Measurements from ENCODE around the gene PGBD4.
A peak's percentile ranks its signal among the peaks of the same experiment; 100 is the strongest.

PGBD4 gene

DNA sequence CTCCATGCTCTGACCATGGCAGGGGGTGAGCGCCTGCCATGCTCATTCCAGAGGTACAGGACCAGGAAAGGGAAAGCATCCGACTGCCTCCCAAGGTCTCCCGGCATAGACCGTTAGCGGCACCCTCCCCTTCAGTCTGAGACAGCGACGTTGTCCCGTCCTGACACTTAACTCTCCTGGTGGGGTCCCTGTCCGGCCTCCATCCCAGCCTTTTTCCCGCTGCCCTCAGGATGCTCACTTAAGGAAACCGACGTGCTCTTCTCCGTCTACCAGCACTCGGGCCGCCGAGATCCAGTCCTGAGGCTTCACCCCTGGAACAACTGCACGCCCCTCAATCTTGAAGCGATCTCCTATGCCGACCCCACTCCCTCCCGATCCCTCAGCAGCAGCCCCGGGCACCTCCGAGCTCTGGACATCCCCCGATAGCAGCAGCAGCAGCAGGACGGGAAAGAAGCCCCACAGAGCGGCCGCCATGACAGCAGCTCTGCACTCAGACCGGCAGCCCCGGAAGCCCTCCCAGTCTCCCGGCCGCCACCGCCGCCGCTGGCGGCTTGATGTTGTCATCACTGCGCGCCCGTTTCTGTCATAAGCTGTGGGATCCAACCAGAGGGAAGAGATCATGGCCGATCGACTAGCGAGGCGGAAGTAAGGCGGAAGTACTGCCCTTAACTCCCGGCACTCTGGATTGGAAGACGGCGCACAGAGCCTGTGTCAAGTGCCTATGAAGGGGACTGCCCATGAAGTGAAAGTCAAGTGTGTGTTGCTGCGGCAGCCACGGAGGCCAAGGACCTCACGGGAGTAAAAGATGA, at the start of gene PGBD4, which contains the start of gene EMC7:
Gene PGBD4 (plus strand): TSS at position 718 of the 809 bp plus-strand sequence. CDS start 449 bp downstream, outside the sequence.
Gene EMC7 (minus strand): TSS at position 497 of the 809 bp plus-strand sequence. CDS start 23 bp downstream, at position 474.
- DNase-seq = peak; percentile 99

DNA sequence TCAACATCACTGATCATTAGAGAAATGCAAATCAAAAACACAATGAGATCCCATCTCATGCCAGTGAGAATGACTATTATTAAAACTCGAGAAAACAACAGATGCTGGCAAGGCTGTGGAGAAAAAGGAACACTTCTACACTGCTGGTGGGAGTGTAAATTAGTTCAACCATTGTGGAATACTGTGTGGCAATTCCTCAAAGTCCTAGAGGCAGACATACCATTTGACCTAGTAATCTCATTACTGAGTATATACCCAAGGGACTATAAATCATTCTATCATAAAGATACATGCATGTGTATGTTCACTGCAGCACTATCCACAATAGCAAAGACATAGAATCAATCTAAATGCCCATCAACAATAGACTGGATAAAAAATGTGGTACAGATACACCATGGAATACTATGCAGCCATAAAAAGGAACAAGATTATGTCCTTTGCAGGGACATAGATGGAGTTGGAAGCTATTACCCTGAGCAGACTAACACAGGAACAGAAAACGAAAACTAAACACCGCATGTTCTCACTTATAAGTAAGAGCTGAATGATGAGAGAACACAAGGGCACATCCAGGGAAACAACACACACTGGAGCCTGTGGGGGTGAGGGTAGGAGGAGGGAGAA, 47.7 kb upstream of the PGBD4 start:
- DNase-seq = no peak

DNA sequence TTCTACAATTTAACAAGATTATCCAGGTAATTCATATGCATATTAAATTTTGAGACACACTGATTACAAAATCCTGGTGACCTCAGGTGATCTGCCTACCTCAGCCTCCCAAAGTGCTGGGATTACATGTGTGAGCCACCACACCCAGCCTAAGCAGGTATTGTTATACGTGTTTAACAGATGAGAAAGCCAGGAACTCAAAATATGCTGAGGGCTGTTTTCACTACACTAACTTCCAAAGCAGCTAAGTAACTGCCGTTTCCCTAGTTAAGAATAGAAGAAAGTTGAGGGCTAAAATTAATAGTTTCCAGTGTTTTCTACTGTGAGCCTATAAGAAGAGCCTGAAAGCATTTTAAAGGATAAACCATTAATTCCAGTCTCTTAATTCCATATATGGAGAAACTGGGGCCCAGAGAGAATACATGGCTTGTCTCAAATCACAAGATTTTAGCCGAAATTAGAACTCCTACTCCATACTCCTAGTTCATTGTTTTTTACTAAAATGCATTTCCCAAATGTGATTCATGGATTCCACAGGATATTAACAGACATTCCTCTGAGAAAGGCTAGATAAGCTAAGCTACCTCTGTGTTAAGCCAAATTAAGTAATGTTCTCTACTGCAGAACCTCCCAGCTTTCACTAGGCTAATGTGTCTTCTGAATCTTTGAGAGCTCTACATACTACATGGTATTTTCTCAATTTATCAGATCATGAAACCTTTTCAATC, 45.9 kb upstream of the PGBD4 start:
- DNase-seq = no peak

DNA sequence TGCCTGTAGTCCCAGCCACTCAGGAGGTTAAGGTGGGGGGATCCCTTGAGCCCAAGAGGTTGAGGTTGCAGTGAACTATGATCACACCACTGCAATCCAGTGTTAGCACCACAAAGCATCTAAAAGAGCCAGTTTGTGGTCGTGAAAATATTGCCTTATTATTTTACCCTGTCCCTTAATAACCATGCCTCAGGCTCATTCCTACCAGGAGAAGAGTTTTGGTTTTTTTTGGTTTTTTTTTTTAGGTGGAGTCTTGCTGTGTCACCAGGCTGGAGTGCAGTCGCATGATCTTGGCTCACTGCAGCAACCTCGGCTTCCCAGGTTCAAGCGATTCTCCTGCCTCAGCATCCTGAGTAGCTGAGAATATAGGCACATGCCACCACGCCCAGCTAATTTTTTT, 45.0 kb upstream of the PGBD4 start:
- DNase-seq = no peak

DNA sequence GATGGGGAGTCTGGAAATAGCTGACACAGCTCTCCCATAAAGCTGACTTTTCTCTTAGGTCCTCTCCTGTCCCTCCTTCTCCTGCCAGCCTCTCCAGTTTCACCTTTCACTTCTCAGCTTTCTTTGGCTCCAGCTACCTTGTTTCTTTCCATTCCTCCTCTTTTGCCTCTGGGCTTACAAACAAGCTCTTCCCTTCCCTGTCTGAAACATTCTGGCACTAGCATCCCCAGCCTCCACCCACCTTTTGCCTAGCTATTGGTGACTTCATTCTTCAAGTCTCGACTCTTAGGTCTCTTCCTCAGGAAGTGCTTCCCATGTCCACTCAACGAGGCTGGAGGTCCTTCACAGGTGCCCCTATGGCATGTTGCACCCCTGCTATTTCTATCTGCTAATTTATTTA, 42.4 kb upstream of the PGBD4 start:
- DNase-seq = no peak

DNA sequence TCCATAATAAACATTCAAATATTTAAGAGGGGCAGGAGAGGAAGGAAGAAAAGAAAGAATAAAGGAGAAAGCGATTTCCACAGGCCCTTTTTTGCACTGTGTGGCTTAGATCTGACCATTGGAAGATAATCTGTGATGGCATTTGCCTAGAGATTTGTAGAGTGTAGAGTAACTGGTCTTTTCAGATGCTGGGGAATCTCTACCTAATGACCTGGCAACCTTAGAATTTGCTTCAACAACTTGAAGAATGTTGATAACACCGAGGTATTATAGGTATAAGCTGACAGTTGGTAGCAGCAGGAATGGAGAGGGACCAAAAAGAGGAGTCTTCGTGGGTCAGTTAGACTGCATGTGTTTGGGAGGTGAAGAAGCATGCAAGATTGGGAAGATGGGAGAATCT, 41.9 kb upstream of the PGBD4 start:
- DNase-seq = no peak

DNA sequence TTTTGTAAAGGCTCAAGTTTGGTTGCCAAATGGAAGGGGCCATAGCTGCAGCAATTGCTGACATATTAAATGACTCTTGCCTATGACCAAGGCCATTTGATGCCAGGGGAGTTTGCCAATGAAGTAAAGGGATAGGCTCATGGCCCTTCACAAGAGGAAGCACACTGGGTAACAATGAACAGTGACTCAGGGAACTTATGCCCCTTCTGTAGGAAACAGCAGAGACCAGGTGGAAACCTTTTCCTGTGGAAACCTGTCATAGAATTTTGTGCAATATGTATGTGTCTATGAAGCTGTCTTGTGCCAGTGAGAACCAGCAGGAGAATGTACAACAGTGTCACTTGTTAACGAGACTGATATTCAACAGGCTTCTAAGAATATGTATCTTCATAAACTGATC, 37.4 kb upstream of the PGBD4 start:
- no peak for DNase-seq

DNA sequence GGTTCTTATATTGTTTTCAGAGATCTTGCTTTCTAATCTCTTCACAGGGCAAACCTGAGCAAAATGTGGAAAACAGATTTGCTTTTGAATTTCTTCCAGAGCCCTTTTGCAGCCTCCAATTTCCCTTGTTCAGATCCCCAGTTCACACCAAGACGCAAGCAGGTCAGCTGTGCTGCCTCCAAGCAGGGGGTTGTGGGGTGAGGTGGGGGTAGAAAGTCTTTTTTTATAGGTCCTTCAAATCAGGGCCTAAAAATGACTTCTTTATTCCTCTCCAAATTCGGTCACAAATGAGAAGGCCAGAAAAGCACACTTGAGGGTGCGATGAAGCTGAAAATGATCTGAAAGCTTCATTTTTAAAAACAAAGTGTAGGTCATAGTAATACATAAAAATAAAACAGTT, 36.6 kb upstream of the PGBD4 start:
- DNase-seq = no peak

DNA sequence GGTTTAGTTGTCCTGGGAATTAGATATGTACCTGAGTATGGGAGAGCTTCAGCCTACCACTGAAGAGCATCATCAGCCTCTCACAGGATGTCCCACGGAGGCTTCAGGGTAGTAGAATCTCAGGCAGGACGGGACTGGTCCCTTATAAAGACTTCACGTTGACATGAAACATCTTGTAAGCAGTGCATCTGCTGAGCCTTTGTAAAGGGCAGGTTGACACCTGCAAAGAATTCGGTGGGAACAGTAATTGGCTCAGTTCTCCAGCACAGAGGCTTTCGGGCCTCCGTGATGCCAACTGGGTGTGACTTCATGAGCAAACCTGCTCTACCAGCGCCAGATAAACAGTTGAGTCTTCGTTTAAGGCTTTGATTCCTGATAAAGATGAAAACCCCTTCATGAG, 35.9 kb upstream of the PGBD4 start:
- no peak for DNase-seq

DNA sequence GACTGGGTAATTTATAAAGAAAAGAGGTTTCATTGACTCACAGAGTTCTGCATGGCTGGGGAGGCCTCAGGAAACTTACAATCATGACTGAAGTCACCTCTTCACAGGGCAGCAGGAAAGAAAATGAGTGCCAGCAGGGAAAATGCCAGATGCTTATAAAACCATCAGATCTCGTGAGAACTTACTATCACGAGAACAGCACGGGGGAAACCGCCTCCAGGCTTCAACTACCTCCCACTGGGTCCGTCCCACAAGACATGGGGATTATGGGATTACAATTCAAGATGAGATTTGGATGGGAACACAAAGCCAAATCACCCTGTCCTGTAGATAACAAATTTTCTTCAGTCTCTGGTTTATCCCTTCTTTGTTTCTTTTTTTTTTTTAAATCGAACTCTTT, 31.9 kb upstream of the PGBD4 start:
- no peak for DNase-seq

DNA sequence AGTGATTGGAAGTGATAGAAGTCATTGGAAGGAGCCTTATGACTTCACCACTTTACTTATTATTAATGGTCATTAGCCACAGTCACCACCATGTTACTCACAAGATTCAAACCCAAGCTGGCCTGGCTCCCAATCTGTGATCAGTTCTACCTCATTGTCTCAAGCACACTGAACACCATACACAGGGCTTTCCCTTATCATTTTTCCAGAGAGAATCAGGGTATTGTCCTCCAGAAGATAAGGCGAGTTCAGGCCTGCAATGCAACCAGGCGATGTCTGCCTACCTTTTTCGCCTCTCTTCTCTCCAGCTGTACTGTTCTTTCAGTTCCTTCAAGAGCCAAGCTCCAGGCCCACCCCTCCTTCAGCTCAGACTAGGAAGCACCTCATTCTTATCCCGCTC, 25.1 kb upstream of the PGBD4 start:
- DNase-seq = no peak

DNA sequence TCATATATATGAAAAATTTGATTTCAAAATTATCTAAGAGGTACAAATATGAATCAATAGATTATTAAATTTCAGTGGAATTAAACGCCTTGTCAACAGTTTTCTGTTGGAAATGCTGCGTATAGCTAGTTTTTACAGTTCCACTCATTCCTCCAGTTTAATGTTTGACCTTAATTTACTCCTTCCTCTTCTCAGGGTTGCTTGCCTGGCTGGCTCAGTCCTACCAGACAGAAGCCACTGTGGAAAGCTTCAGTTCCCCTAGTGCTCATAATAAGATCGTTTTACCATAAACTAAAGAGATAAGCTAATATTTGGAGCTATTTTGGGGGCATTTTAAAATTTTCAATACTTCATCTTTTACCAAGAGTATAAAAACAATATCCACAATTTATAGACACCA, 23.0 kb upstream of the PGBD4 start:
- no peak for DNase-seq

DNA sequence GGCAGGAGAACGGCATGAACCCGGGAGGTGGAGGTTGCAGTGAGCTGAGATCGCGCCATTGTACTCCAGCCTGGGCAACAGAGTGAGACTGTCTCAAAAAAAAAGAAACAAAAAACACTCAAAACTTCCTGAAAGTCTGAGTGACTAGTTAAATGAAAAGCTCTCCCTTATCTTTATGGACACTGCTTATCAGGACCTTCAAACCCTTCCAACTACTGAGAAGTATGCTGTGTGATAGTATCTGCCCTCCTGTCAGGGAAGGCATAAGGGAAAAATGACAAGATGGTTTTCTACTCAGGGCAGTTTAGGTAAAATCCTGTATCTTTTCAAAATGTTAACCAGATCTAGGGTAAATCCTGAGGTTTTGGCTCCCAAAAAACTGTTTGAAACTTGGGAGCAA, 22.0 kb upstream of the PGBD4 start:
- no peak for DNase-seq

DNA sequence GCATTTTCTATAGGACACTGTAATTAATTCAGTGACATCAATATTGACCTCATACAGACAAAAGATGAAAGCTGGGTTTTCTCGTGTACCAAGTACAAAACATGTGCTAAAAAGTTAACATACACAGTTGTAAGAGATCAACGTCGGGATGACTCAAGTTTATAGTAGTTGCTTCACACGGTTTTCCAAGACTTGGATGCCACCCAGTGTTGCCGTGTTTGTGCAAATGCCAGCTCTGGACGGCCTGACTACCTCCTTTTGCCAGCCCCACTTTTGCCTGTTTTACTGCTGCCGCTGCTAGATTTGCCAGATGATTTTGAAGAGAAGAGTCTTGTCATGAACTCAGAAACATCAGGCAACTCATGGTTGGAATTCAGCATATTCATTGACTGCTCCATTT, 17.8 kb upstream of the PGBD4 start:
- DNase-seq = no peak

DNA sequence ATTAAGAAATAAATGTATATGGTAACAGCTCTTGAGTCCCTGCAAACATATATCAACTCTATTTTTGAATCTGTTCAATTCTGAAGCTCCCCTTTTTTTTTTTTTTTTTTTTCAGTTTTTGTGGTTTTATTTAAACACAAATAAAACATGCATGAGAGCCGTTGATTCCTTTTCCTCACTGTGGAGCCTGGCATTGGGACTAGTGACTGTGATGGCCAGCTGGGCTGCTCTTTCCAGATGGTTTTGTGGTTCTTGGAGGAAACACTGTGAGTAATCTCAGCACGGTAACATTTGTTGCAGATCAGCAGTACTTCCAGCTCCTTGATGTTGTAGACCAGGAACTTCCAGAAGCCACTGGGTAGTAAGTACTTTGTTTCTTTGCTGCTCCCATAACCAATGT, 16.1 kb upstream of the PGBD4 start:
- no peak for DNase-seq

DNA sequence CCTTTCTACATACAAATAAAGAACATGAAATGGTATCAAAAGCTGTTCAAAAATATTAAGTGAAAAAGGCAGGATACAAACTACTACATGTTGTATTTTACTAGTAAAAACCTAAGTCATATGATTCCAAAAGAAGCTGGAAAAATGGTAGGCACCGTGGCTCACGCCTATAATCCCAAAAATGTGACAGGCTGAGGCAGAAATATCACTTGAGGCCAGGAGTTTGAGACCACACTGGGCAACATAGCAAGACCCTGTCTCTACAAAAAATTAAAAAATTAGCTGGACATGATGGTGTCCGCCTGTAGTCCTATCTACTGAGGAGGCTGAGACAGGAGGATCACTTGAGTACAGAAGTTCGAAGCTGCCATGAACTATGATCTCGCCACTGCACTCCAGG, 2.0 kb upstream of the PGBD4 start:
- DNase-seq = no peak

DNA sequence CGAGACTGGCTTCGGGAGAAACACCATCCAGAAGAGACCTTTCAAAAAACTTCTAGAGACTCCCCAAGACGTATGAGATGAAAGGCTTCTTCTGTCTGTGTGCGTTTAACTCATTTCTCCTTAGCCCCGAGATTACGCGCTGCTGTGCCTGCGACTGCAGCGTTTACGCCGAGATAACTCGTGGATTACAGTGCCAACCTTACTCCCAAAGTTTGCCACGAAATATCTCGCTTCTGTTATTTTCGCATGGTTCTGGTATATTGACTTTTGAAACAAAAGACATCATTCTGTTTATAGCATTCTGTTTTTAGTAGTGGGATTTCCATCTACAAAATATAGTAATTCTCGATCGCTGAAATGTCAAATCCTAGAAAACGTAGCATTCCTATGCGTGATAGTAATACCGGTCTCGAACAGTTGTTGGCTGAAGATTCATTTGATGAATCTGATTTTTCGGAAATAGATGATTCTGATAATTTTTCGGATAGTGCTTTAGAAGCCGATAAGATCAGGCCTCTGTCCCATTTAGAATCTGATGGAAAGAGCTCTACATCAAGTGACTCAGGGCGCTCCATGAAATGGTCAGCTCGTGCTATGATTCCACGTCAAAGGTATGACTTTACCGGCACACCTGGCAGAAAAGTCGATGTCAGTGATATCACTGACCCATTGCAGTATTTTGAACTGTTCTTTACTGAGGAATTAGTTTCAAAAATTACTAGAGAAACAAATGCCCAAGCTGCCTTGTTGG, 467 bp downstream of the PGBD4 start:
- no peak for DNase-seq

DNA sequence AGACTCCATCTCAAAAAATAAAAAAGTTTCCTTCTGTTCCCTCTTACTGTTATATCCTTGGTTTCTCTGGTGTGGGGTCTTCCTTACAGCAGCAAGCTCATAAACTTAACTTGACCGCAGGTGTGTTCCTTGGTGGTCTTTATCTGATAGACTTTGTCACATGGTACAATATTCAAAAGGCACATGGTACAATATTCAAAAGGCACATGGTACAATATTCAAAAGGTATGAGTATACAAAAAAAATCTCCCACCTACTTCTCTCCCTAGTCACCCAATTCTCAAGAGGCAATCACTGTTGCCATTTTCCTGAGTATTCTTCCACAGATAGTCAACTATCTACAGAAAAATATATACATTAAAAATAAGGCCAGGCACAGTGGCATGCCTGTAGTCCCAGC, 4.5 kb downstream of the PGBD4 start:
- DNase-seq = no peak

DNA sequence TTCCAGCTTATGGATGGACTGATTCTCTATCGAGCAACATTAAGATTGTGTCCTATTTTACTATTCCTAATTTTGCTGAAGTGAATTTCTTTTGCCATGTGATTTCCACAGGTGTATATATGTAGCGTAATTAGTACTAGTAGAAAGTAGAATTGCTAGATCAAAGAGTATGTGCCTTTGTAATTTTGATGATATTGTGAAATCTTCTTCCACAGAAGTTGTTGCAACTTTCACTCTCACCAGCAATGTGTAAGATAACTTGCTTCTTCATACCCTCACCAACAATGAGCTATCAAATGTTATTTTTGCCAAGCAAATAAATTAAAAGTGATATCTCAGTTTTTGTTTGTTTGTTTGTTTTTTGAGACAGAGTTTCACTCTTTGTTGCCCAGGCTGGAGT, 5.4 kb downstream of the PGBD4 start:
- no peak for DNase-seq

DNA sequence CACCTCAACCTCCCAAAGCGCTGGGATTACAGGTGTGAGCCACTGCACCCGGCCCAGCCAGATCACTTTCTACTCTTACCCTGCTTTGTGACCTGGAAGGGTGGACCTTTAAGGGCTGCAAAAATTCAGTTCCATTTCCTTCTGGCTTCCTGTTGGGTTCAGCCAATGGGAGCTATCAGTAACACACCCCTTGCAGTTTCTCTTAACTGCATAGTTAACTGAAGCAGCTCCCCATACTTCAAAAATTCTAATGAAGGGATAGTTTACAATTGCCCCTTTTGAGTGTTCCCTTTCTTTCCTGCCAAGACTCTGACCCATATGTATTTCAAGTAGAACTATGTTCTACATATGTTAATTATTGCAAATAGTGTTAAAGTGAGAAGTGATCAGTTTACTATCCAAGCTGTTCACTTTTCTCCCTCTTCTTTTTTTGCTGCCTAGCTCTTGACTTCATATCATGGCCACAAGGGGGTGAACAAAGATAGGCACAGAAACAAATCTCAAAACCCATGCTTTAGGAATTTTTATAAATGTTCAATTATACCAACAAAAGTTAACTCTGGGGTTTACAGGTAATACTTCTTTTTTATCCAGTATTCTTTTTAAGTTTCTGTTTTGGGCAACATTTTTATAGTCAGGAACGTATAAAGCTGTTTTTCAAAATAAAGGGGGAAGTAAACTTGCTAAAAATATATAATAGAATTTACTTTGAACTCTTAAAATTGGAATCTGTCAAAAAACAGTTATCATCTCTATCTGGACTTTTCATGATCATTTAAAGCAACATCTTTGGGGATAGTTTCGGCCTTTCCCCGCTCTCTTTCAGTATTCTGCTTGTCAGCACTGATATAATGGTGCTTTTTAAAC, 8.1 kb downstream of the PGBD4 start:
- no peak for DNase-seq

DNA sequence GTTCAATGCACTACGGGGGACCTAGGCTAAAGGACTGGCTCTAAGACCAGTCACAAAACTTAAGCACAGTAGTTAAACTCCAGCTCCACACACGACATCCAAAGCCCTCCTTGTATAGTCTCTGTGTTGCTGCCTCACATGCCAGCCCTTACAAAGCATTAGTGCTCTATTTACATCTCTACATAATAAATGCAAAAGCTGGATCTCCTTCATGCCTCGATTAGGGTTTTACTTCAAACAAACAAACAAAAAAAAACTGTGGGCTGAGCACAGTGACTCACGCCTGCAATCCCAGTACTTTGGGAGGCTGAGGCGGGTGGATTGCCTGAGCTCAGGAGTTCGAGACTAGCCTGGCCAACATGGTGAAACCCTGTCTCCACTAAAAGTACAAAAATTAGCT, 9.6 kb downstream of the PGBD4 start:
- no peak for DNase-seq

DNA sequence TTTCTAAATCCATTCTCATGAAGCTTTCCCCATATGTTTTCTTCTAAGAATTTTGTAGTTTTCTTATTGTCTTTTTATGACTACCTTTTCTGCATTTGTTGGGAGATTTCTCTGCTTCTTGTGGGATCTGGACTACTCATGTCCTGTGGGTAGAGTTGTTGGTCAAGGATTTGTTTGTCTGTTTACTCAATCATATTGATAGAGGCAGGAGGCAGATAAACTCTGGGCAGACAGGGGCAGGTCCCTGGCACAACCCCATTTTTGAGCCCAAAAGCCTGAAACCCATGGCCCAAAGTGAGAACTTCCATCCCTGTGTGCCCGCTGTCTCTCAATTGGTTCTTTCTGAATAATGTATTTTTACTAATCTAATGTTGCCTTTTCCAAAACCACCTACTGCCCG, 12.3 kb downstream of the PGBD4 start:
- no peak for DNase-seq
